Left kidney (tissue), 2 donors: ENCODE measurements around the gene MAML1. TPM values are rescaled to one million over a fixed set of nuclear protein-coding genes. Genes with fewer than 3 reads are reported as not detected.

Source experiments
- DNase-seq: peaks from one replicate; pipeline ENCODE4 v3.0.0-alpha.2; 2013
- polyA plus RNA-seq: library from polyadenylated mRNA; unstranded; fragments of 120-200 nt; gene quantifications from one replicate; pipeline ENCODE4 v1.2.1, GENCODE V29; 2013; ENCODE audit not compliant: insufficient read length

Gene MAML1
- polyA plus RNA-seq, 1 donor: 43.7 TPM

- DNase-seq: no peak
Measured at GRCh38 chr5:179803651-179804554, 71.3 kb downstream of the MAML1 start.

GRCh38 chr5:179804555-179804947 is 71.9 kb downstream of the MAML1 start:
- no peak for DNase-seq

- no peak for DNase-seq
Measured at GRCh38 chr5:179805070-179805528, 72.5 kb downstream of the MAML1 start.

- DNase-seq: no peak
Measured at GRCh38 chr5:179805529-179806249, 73.1 kb downstream of the MAML1 start.

- peak; percentile 64 for DNase-seq
Measured at GRCh38 chr5:179806250-179807048, 73.8 kb downstream of the MAML1 start, which contains the start of gene MGAT4B. TSS of gene MGAT4B (minus strand) at chr5:179806866. CDS start at chr5:179806583, 283 bp downstream.

- DNase-seq: no peak
Measured at GRCh38 chr5:179812135-179812825, 79.7 kb downstream of the MAML1 start.

- no peak for DNase-seq
Measured at GRCh38 chr5:179812997-179813607, 80.5 kb downstream of the MAML1 start.

- DNase-seq: no peak
Measured at GRCh38 chr5:179814090-179814489, 81.5 kb downstream of the MAML1 start.

GRCh38 chr5:179815491-179816249 is 83.0 kb downstream of the MAML1 start:
- DNase-seq: no peak

- no peak for DNase-seq
Measured at GRCh38 chr5:179816401-179816795, 83.8 kb downstream of the MAML1 start.

GRCh38 chr5:179816796-179817469 is 84.3 kb downstream of the MAML1 start:
- DNase-seq: no peak

GRCh38 chr5:179817470-179817840 is 84.8 kb downstream of the MAML1 start:
- no peak for DNase-seq

- no peak for DNase-seq
Measured at GRCh38 chr5:179817890-179818745, 85.5 kb downstream of the MAML1 start.

GRCh38 chr5:179818746-179819295 is 86.2 kb downstream of the MAML1 start:
- peak; percentile 82 for DNase-seq

GRCh38 chr5:179819296-179820126 is 86.9 kb downstream of the MAML1 start:
- no peak for DNase-seq

GRCh38 chr5:179820127-179820482 is 87.5 kb downstream of the MAML1 start:
- DNase-seq: no peak

- DNase-seq: peak; percentile 83
Measured at GRCh38 chr5:179820483-179821297, 88.1 kb downstream of the MAML1 start, which contains the start of gene SQSTM1. TSS of gene SQSTM1 (plus strand) at chr5:179820905. CDS start at chr5:179820937, 32 bp downstream.
